RWPE2 (cell line): ENCODE data around the gene LMOD1.
A peak's percentile ranks its signal among the peaks of the same experiment; 100 is the strongest.

ENCODE experiments used
- ATAC-seq: fragments of 200-7000 bp; cut with Tn5 transposase; 3 replicates; pipeline ENCODE4 v1.9.1; 2021; ENCODE audit warnings: low read depth
- DNase-seq: peaks from one replicate; pipeline ENCODE4 v3.0.0-alpha.2; 2020; ENCODE audit warnings: low spot score
- H3K27ac ChIP-seq: fragments of 450-650 bp; 2 replicates; pipeline ENCODE4 v1.5.1; 2017; ENCODE audit warnings: mild to moderate bottlenecking; ENCODE audit not compliant: poor library complexity, severe bottlenecking
- H3K27me3 ChIP-seq: fragments of 250-450 bp; sonication (Bioruptor Pico); 2 replicates; pipeline ENCODE4 v1.5.1; 2021; ENCODE audit warnings: mild to moderate bottlenecking, moderate library complexity; ENCODE audit not compliant: insufficient read depth, poor library complexity, severe bottlenecking
- H3K36me3 ChIP-seq: fragments of 250-450 bp; sonication (Bioruptor Pico); 2 replicates; pipeline ENCODE4 v1.5.1; 2020; ENCODE audit warnings: low read depth, mild to moderate bottlenecking, moderate library complexity
- H3K4me1 ChIP-seq: fragments of 250-450 bp; sonication (Bioruptor Pico); 2 replicates; pipeline ENCODE4 v1.5.1; 2021; ENCODE audit warnings: mild to moderate bottlenecking, moderate library complexity; ENCODE audit not compliant: insufficient read depth, poor library complexity, severe bottlenecking
- H3K4me3 ChIP-seq: fragments of 250-450 bp; sonication (Bioruptor Pico); 2 replicates; pipeline ENCODE4 v1.5.1; 2021; ENCODE audit warnings: mild to moderate bottlenecking, moderate library complexity; ENCODE audit not compliant: severe bottlenecking
- H3K9me3 ChIP-seq: fragments of 250-450 bp; sonication (Bioruptor Pico); 2 replicates; pipeline ENCODE4 v1.5.1; 2021; ENCODE audit warnings: mild to moderate bottlenecking, moderate library complexity; ENCODE audit not compliant: severe bottlenecking
- CTCF ChIP-seq: fragments of 450-650 bp; IDR thresholded peaks from one replicate; pipeline ENCODE4 v1.5.1; 2017; ENCODE audit warnings: mild to moderate bottlenecking, moderate library complexity; ENCODE audit not compliant: poor library complexity, severe bottlenecking

Gene LMOD1

GRCh38 chr1:201883266-201883665, 63.1 kb downstream of the LMOD1 start:
- TF ChIP-seq CTCF, result no peak
- Histone ChIP-seq H3K9me3 (no peaks in the 10 kb centered on the region), H3K4me1 (peaks cover 25% of the 10 kb centered on the region), H3K27ac (no peak overlapping the region), H3K36me3 (no peaks in the 10 kb centered on the region), H3K27me3 (no peaks in the 10 kb centered on the region), H3K4me3 (no peak overlapping the region)
- DNase-seq, result no peak
- no peak for ATAC-seq

- Histone ChIP-seq H3K27ac (no peak overlapping the region), H3K36me3 (no peaks in the 10 kb centered on the region), H3K4me3 (no peak overlapping the region), H3K4me1 (peaks cover 25% of the 10 kb centered on the region), H3K9me3 (no peaks in the 10 kb centered on the region), H3K27me3 (no peaks in the 10 kb centered on the region)
- peak; percentile 40 for TF ChIP-seq CTCF
- peak; percentile 83 for ATAC-seq
- no peak for DNase-seq
Measured at GRCh38 chr1:201882665-201883132, 63.6 kb downstream of the LMOD1 start.

GRCh38 chr1:201881617-201882016, 64.7 kb downstream of the LMOD1 start:
- TF ChIP-seq CTCF, result no peak
- Histone ChIP-seq H3K36me3 (no peaks in the 10 kb centered on the region), H3K4me3 (no peak overlapping the region), H3K27me3 (no peaks in the 10 kb centered on the region), H3K27ac (no peak overlapping the region), H3K4me1 (peaks cover 25% of the 10 kb centered on the region), H3K9me3 (no peaks in the 10 kb centered on the region)
- ATAC-seq, result no peak
- no peak for DNase-seq

- H3K27ac ChIP-seq, result no peak overlapping the region
Measured at GRCh38 chr1:201880928-201881571, 65.3 kb downstream of the LMOD1 start.

More at GRCh38 chr1:201880928-201881571, 65.3 kb downstream of the LMOD1 start:
- TF ChIP-seq CTCF, result no peak
- Histone ChIP-seq H3K27me3 (no peaks in the 10 kb centered on the region), H3K4me1 (peaks cover 25% of the 10 kb centered on the region), H3K9me3 (no peaks in the 10 kb centered on the region), H3K36me3 (no peaks in the 10 kb centered on the region), H3K4me3 (no peak overlapping the region)
- no peak for ATAC-seq
- DNase-seq, result no peak
